OCI-LY7 (cell line): Measurements from ENCODE around the gene LMO2.

Experiments used
- CTCF ChIP-seq: fragments of 200-600 bp; sonication (generic); conservative IDR thresholded peaks from 2 replicates; pipeline ENCODE4 v1.5.1; 2014; ENCODE audit warnings: mild to moderate bottlenecking, antibody characterized with exemption, low read length, moderate library complexity, mixed read lengths
- EZH2phosphoT487 ChIP-seq: fragments of 200-600 bp; sonication (generic); IDR thresholded peaks from 2 replicates; pipeline ENCODE4 v1.6.1; 2018; ENCODE audit warnings: low read depth, borderline replicate concordance, mild to moderate bottlenecking, mixed run types, antibody characterized with exemption, low read length, moderate library complexity, mixed read lengths

GRCh38 chr11:33896911-33897310, 5.0 kb upstream of the LMO2 start:
- TF ChIP-seq CTCF: no peak
- no peak for TF ChIP-seq EZH2phosphoT487
